GM21381 (cell line): Measurements from ENCODE around the gene TRERF1.
A peak's percentile ranks its signal among the peaks of the same experiment; 100 is the strongest.
"Not testable (repeated sequence)": the region's sequence is repeated elsewhere in the genome, so short reads cannot be mapped to it uniquely, and the experiment has no call there.

Experiments
- ATAC-seq: cut with Tn5 transposase; IDR thresholded peaks from one replicate; pipeline ENCODE4 v1.9.1; 2021; ENCODE audit warnings: mild to moderate bottlenecking, moderate library complexity; ENCODE audit not compliant: unreplicated experiment

The TRERF1 gene

GRCh38 chr6:42344756-42345155, 107.0 kb downstream of the TRERF1 start:
- no peak for ATAC-seq

- ATAC-seq: no peak
Measured at GRCh38 chr6:42341771-42342553, 109.8 kb downstream of the TRERF1 start.

DNA sequence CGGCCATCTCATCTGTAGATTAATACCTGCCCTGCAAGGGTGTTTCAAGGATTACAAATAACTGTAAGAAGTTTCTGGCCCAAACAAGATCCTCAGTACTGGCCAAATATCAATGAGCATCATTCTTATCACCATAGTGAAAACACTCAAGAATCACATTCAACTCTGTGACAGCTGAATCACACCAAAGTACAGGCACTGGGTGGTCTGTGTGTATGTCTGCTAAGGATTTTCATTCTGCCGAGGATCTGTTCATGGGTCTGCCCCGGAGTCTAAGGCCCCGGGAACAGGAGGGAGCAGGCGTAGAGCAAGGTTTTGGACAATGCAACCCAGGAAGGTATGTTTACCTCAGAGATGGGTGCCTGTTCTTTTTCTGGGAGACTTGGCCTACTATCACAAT, 110.5 kb downstream of the TRERF1 start:
- no peak for ATAC-seq

GRCh38 chr6:42340511-42340910, 111.2 kb downstream of the TRERF1 start:
- no peak for ATAC-seq

DNA sequence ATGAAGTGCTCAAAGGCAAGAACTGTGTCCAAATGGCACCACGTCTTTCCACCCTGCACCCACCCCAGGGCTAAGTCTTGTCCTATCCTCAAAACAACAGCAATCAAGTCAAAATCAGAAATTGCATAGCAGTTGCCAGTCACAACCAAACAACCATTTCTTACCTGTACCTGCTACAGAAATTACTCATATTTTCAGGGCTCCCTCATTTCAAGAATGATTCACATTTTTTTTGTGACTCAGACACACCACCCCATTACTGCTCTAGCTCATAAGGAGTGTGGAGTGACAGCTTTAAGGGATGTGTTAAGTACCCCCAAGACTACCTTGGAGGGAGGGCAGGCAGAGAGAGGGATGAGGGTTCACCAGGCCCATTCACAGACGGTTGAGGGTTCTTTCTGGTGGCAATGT, 111.7 kb downstream of the TRERF1 start:
- ATAC-seq: peak; percentile 66

DNA sequence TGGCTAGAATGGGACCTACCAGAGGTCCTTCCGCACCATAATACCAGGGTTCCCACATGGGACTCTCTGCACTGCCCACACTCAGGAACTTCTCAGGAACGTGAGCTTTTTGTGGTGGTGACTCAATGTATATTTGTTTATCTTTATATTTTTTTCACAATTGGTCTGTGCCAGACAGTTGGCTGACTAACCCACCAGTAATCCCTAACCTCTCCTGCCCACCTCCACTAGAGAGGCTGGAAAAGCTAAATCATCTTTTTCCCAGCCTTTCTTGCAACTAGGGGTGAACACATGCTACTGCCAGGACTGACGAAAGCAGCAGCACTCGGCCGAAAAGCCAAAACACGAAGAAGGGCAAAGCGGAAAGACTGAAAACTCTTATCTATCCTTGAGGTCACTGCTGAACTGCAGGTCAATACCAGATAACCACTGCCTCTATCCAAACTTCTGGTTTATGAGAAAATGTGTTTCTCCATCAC, 112.9 kb downstream of the TRERF1 start:
- ATAC-seq: no peak

DNA sequence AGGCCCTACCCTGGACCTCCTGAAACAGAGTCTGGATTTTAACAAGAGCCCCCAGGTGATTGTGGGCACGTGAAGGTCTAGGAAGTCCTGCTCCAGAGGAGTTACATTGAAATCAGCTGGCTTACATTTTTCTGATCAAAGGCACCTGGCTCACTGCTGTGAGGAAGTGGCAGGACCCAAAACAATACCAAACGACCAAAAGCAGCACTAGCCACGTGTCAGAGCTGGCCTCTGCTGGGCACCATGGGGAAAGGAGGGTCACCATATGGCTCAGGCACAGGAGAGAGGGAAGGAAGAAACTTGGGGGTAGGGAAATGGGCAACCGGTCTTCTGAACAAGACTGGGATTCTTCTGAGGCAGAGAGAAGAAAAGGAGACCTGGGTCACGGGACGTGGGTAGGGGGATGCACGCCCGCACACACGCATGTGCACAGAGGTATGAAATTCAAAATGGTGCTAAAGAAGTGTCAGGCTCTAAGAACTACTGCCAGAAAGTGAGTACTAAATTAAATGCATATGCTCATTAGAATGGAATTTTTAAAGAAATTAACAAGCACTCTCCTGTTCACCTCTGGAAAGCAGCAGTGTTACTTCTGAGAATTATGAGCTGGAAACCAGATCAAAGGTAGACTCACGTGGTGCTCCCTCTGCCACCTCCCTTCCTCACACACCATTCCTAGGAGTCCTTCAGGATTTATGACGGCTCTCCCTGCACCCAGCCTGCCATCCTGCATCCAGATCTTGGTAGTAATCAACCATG, 113.6 kb downstream of the TRERF1 start:
- no peak for ATAC-seq

- no peak for ATAC-seq
Measured at GRCh38 chr6:42336431-42336830, 115.3 kb downstream of the TRERF1 start.

- ATAC-seq: no peak
Measured at GRCh38 chr6:42335896-42336295, 115.8 kb downstream of the TRERF1 start.

GRCh38 chr6:42334870-42335269, 116.9 kb downstream of the TRERF1 start:
- ATAC-seq: no peak

- no peak for ATAC-seq
Measured at GRCh38 chr6:42333612-42334011, 118.1 kb downstream of the TRERF1 start.

- ATAC-seq: no peak
Measured at GRCh38 chr6:42332916-42333315, 118.8 kb downstream of the TRERF1 start.

DNA sequence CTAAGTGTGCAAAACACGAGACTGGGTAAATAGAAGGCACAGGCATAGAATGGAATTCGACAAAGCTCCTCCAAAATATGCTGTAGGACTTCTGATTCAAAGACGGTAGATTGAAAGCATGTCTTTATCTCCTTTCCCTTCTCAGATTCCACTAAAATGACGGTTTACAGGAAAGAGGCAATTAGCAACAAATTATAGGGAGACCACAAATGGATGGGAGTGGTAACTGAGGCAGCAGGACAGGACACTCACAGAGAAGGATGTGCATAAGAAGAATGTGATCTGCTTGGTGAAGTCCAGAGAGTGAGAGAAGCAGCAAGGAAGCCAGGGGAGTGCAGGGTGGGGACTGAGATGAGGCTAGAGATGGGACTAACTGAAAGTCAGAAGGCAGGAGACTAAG, 120.7 kb downstream of the TRERF1 start:
- no peak for ATAC-seq

GRCh38 chr6:42326248-42326647, 125.5 kb downstream of the TRERF1 start:
- no peak for ATAC-seq

DNA sequence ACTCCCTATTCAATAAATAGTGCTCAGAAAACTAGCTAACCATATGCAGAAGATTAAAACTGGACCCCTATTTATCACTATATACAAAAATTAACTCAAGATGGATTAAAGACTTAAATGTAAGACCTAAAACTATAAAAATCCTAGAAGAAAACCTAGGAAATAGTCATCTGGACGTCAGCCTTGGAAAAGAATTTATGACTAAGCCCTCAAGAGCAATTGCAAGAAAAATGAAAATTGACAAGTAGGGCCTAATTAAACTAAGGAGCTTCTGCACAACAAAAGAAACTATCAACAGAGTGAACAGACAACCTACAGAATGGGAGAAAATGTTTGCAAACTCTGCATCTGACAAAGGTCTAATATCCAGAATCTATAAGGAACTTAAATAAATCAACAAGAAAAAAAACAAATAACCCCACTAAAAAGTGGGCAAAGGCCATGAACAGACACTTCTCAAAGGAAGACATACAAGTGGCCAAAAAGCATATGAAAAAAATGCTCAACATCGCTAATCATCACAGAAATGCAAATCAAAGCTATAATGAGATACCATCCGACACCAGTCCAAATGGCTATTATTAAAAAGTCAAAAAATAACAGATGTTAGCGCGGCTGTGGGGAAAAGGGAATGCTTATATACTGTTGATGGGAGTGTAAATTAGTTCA, 126.9 kb downstream of the TRERF1 start:
- not testable (repeated sequence) for ATAC-seq

DNA sequence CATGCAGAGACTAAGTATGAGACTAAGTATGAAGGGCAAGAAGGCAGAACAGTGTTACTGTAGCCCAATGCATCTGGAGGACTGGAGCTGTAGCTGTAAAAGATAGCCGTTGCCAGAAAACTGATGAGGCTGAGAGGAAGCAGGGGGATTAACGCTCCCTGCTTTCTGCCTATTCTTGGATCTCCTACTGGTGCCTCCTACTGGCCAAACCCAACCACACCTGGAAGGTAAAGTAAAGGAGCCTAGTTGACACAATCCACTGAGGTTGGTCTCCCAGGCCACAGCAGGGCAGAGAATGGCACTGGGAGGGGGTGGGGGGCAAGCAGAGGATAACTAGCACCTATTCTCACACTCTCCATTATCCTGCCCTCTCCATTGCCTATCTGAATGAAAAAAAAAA, 129.1 kb downstream of the TRERF1 start:
- ATAC-seq: no peak

GRCh38 chr6:42321976-42322375, 129.8 kb downstream of the TRERF1 start:
- ATAC-seq: no peak

DNA sequence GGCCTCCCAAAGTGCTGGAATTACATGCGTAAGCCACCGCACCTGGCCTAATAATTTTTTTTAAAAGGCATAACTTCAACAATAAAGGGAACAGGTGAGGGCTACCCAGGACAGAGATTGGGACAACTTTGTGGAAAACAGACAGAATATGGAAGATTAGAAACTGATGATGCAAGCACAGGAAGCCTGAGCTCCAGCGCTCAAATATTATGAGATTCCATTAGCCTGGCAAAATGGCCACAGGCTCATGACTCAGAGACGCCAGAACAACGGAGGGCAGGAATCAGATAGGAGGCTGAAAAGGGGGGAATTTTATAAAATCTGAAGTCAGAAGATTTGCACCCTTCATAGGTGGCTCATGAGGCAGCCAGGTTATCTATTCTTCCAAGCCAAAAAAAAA, 131.0 kb downstream of the TRERF1 start:
- ATAC-seq: no peak

GRCh38 chr6:42318480-42318879, 133.2 kb downstream of the TRERF1 start:
- no peak for ATAC-seq

GRCh38 chr6:42316981-42317380, 134.7 kb downstream of the TRERF1 start:
- no peak for ATAC-seq
